Stimulated activated CD8-positive, alpha-beta memory T cell treated with anti-CD3 and anti-CD28 coated beads, Interleukin-7, amount 100 ng/mL, for 4 hours (primary cell): ENCODE results near the gene RHOBTB1.
"Not testable (repeated sequence)": the region's sequence is repeated elsewhere in the genome, so short reads cannot be mapped to it uniquely, and the experiment has no call there.

Experiments
- DNase-seq, 2 donors: peaks; one replicate each; pipeline ENCODE4 v3.0.0-alpha.2; 2020; ENCODE audit warnings: low read depth in 2 of 2

Gene RHOBTB1

GRCh38 chr10:60940446-60940845 is 3.5 kb downstream of the RHOBTB1 start:
- no peak for DNase-seq

DNA sequence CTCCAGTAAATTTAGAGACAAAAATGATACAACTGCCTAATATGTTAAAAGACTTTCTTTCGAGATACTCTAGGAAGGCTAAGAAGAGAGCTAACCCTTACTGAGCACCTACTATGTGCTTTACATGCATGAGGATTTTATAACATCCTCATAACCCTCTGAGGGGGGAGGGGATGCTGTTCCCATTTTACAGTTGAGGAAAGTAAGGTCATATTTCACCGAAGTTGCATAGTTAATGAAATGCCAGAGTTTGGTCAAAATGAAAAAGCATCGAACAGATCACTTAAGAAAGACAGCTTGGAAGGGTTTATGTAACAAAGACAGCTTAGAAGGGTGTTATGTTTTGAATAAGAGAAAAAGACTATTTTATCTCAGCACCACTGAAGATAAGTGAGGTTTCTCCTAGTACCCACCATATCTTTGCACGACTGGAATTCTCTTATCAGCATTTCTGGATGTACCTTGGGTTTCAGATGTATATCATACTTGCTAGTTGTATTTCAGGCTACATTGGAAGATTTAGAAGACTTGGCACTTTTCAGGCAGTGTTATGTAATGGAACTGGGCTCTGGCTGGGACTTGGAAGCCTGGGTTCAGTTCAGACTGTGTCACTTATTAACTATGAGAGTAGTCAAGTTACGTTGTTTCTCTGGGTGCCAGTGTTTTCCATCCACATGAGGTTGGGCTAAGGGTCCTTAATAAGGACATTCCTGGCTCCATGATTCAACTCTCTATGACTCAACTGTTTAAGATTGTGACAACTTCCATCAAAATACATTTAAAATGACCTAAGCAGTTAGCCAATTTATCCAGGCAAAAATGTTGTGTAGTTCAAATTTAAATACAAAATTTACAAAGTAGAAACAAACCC is 6.0 kb downstream of the RHOBTB1 start:
- DNase-seq: no peak

DNA sequence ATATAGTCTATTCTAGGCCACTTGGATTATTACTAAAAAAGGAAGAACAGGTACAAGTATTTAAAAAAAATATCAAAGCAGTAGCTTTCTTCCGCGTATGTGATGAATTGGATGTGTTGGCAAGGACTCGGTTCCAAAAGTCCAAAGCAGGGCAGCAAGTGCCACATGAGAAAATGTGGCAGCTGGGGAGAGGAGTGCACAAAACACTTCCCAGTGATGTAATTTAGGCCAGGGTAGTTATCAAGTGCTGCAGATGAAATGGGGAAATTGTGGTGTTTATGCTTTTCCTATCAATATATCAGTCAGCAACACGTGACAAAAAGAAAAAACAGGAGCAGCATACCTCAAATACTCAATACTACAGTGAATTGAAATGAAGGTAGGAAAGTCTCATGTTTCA is 7.0 kb downstream of the RHOBTB1 start:
- DNase-seq: no peak

DNA sequence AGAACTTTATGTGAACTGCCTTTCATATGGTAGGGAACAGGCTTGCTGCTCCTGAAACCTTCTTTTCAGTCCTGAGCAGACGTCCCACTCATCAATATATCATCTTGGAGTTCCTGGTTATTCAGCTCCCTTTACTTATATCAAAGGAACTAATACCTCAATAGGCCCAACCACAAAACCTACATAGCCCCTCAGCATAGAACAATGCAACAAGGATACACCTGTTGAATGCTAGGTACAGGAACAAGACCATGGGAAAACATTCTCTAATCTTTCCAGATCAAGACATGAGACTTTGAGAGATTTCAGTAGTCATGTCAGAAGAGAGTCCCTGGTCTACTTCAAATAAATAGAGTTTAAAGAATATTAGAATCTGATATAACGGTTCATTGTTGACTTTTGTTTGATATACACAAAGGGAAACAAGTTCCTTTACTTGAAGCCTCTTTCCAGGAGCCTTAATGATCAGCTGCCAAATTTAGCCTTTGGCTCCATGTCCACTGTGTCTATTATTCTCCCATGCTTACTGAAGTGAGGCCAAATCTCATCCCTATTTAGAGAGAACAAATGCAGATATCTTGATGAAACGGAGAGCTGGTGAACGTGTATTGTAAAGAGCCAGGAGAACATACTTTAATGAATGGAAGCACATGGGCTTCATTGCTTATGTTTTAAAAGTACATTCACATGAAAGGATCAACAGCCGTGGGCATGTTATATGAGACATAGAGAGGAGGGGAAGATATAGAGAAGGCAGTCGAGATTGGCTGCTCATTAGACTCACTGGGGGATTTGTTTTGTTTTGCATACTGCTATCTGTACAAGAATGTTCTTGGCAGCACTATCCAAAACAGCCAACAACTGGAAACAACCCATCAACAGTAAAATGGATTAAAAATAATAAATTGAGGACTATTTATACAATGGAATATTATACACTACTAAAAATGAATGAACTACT is 9.5 kb downstream of the RHOBTB1 start:
- DNase-seq: no peak

GRCh38 chr10:60932756-60933155 is 11.2 kb downstream of the RHOBTB1 start:
- no peak for DNase-seq

DNA sequence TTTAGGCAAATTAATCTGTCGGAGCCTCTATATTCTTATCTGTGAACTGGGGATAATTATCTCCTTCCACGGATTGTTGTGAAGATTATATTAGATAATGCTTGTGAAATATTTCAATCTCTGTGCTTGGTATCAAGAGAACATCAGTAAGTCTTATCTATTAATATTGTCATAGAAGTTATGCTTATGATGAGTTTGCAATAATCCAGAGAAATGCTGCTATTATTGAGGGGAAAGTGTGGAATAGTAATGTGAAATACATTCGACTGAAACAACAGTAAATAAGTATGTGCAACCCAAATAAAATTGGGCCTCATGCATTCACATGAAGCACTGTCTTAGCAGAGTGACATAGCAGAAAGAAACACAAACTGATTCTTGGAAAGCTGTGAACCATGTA is 13.7 kb downstream of the RHOBTB1 start:
- DNase-seq: no peak

DNA sequence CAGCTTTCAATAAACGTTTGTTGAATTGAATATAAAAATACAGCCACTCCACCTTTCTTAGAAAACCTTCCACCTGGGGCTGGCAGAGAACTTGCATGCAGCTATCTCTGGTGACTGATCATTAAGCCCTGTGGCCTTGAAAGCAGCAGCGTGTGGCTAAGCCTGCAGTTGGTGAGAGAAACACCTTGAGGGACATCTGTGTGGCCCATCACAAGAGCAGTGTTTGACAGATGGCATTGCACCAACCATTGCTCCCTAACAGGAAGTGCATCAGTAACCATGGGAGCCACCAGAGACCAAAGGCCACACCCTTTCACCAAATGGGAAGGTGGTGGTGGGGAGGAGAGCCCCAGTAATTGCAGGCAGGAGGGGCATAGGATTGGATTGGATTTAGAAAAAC is 22.4 kb downstream of the RHOBTB1 start:
- DNase-seq: no peak

DNA sequence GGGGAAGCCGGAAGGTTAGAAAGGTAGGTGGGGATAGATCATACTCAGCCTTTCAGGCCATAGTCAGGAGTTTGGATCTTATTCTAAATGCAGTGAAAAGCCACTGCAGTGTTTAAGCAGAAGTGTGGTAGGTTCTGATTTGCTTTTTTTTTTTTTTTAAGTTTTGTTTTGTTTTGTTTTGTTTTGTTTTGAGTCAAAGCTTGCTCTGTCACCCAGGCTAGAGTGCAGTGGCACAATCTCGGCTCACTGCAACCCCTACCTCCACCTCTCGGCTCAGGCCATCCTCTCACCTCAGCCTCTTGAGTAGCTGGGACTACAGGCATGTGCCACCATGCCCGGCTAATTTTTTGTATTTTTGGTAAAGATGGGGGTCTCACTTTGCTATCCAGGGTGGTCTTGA is 23.5 kb downstream of the RHOBTB1 start:
- no peak for DNase-seq

- no peak for DNase-seq
These were observed 24.4 kb downstream of the RHOBTB1 start for GRCh38 chr10:60919551-60919950.

GRCh38 chr10:60917331-60918280 is 26.4 kb downstream of the RHOBTB1 start:
- DNase-seq: no peak

- no peak for DNase-seq
These were observed 28.0 kb downstream of the RHOBTB1 start for GRCh38 chr10:60916025-60916424.

DNA sequence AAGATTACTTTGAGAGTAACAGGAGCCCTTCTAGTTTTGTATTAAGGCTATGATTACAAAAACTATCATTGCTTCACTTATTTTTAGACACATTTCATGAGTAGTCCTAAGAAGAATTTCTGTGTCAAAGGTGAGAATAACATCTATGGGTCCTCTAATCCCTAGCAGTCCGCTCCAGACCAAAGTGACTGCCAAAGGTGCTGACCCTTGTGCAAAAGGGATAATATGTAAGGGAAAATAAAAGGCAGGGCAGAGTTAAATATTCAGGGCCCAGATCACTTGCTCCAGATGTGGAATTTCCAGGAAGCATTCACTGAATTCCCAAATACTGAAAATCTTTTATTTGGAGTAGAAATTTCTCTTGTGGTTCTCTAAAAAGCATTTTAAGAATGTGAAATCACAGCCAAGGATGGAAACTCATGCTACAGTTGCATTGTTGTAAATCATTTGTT is 29.3 kb downstream of the RHOBTB1 start:
- DNase-seq: no peak

DNA sequence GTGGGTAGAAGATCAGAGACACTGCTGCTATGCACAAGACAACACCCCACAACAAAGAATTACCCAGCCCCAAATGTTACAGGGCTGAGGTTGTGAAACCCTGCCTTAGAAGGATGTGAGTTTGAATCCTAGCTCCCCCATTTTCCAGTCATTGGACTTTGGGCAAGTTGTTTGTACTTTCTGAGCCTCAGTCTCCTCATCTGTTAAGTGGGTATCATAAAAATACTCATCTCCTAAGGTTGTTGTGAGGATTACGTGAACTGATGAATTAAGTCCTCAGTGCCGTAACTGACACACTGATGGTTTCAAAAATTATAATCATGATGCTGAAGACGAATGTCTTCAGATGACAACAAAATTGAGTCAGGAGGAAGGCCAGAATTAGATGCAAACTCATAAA is 30.3 kb downstream of the RHOBTB1 start:
- DNase-seq: no peak

- no peak for DNase-seq
These were observed 30.9 kb downstream of the RHOBTB1 start for GRCh38 chr10:60913071-60913470.

DNA sequence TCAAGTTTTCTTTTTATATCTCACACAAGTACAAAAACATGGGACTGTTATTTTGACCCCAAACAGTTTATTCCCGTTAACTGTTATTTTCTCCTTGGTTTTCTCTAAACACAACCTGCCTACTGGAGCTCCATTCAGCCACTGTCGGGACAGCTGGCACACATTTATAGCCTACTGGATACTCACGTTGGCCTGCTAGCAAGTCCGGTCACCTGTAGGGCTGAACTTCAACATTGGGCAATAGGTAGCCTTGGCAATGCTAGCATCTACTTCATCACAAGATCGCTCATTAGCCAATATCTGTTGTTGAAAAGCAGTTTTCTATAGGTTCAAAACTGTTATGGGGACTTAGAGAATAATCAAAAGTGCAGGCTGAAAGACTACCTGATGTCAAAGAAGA is 32.3 kb downstream of the RHOBTB1 start:
- DNase-seq: no peak

GRCh38 chr10:60911216-60911615 is 32.8 kb downstream of the RHOBTB1 start:
- no peak for DNase-seq

GRCh38 chr10:60910543-60910942 is 33.4 kb downstream of the RHOBTB1 start:
- no peak for DNase-seq

DNA sequence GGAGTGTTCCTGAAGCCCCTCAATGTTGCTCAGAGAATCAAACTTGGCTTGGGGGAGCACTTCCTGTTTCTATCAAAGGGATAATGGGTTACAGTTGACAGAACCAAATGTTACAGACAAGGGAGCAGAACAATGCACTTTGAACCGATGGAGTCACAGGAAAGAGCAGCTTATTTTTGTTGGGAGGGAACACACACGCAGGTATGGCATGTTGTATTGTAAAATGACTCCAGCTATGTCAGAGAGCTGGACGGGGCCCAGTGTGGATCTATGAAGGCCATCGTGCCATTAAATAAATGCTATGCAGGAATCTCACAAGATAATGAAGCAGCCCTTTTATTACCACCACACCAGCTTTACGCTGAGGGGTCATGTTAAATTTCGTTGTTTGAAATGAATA is 35.1 kb downstream of the RHOBTB1 start:
- DNase-seq: no peak

DNA sequence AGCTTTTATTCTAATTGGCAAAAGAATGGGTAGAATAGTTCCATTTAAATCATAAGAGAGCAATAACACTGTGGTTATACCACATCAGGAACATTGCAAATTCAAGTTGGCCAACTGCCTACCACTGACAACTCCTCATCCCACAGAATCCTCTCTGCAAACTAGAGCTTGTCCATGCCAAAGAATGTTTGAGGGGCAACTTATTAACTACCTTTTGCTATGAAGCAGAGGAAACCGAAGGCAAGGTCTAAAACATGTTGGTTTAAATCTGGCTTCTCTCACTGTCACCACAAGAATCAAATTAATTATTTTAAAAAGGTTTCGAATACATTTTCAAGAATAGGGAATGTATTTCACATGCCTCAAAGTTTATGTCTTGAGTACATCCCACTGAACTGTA is 36.0 kb downstream of the RHOBTB1 start:
- DNase-seq: no peak

DNA sequence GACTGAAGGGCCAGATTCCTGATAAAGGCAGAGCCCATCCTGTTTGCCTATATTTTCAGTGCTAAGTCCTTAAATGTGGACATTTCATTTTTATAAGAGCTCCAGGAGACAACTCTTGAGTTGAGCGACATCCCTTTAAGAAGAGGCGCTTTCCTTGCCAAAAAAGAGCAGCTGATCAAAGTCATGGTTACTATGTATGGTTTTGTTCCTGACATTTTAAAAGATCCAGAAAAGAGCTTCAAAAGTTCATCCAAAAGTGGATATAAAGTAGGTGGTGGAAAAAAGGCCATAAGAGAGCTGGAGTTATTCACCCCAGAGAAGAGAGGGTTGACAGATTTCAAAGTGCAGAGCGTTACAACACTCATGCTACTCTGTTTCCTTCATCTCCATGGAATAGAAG is 36.7 kb downstream of the RHOBTB1 start:
- DNase-seq: no peak

GRCh38 chr10:60906825-60907224 is 37.2 kb downstream of the RHOBTB1 start:
- DNase-seq: not testable (repeated sequence)

- DNase-seq: no peak
These were observed 37.6 kb downstream of the RHOBTB1 start for GRCh38 chr10:60906411-60906810.
